ENCODE results near the gene EIF4EBP2.

Gene EIF4EBP2

GRCh38 chr10:70378122-70378521 is 25.8 kb upstream of the EIF4EBP2 start:
- DNase-seq (ENCODE audit: low read depth in 3 of 3), result no peak

GRCh38 chr10:70379581-70380176 is 24.3 kb upstream of the EIF4EBP2 start:
- DNase-seq (ENCODE audit: low read depth in 3 of 3), result no peak

- DNase-seq (ENCODE audit: low read depth in 3 of 3), result no peak
These were observed 23.4 kb upstream of the EIF4EBP2 start for GRCh38 chr10:70380350-70381135.

- DNase-seq (ENCODE audit: low read depth in 3 of 3), result peak in 1 of 3 donors; percentile 23
These were observed 22.2 kb upstream of the EIF4EBP2 start for GRCh38 chr10:70381471-70382421.

- DNase-seq (ENCODE audit: low read depth in 3 of 3), result no peak
These were observed 12.3 kb upstream of the EIF4EBP2 start for GRCh38 chr10:70391654-70392053.

- DNase-seq (ENCODE audit: low read depth in 3 of 3), result no peak
These were observed 7.8 kb upstream of the EIF4EBP2 start for GRCh38 chr10:70396140-70396539.

- DNase-seq (ENCODE audit: low read depth in 3 of 3), result no peak
These were observed 4.8 kb upstream of the EIF4EBP2 start for GRCh38 chr10:70399177-70399576.

GRCh38 chr10:70403483-70404035 is 386 bp upstream of the EIF4EBP2 start:
- DNase-seq (ENCODE audit: low read depth in 3 of 3), result no peak

- DNase-seq (ENCODE audit: low read depth in 3 of 3), result peak in 1 of 3 donors; percentile 12
These were observed 767 bp downstream of the EIF4EBP2 start for GRCh38 chr10:70404787-70405036.

- no peak for DNase-seq (ENCODE audit: low read depth in 3 of 3)
These were observed 1.3 kb downstream of the EIF4EBP2 start for GRCh38 chr10:70405037-70405824.

- no peak for DNase-seq (ENCODE audit: low read depth in 3 of 3)
These were observed 5.8 kb downstream of the EIF4EBP2 start for GRCh38 chr10:70409772-70410171.

GRCh38 chr10:70410608-70411007 is 6.7 kb downstream of the EIF4EBP2 start:
- no peak for DNase-seq (ENCODE audit: low read depth in 3 of 3)

GRCh38 chr10:70412356-70412755 is 8.4 kb downstream of the EIF4EBP2 start:
- no peak for DNase-seq (ENCODE audit: low read depth in 3 of 3)

- DNase-seq (ENCODE audit: low read depth in 3 of 3), result no peak
These were observed 13.6 kb downstream of the EIF4EBP2 start for GRCh38 chr10:70417568-70417967.

- no peak for DNase-seq (ENCODE audit: low read depth in 3 of 3)
These were observed 14.3 kb downstream of the EIF4EBP2 start for GRCh38 chr10:70418229-70418628.

GRCh38 chr10:70418713-70419112 is 14.8 kb downstream of the EIF4EBP2 start:
- DNase-seq (ENCODE audit: low read depth in 3 of 3), result no peak

GRCh38 chr10:70424320-70424719 is 20.4 kb downstream of the EIF4EBP2 start:
- DNase-seq (ENCODE audit: low read depth in 3 of 3), result no peak

- DNase-seq (ENCODE audit: low read depth in 3 of 3), result no peak
These were observed 21.2 kb downstream of the EIF4EBP2 start for GRCh38 chr10:70425096-70425495.

- DNase-seq (ENCODE audit: low read depth in 3 of 3), result no peak
These were observed 22.9 kb downstream of the EIF4EBP2 start for GRCh38 chr10:70426823-70427222.

GRCh38 chr10:70430493-70431445 is 26.8 kb downstream of the EIF4EBP2 start:
- no peak for DNase-seq (ENCODE audit: low read depth in 3 of 3)
